ENCODE measurements around the gene SPATA7.
A peak's percentile ranks its signal among the peaks of the same experiment; 100 is the strongest.
"Not testable (repeated sequence)": the region's sequence is repeated elsewhere in the genome, so short reads cannot be mapped to it uniquely, and the experiment has no call there.

Gene SPATA7

GRCh38 chr14:88364710-88365413, 20.6 kb upstream of the SPATA7 start:
- Histone ChIP-seq H3K27me3 (ENCODE audit: control insufficient read depth in 1 of 2, insufficient read depth in 2 of 2, low read length in 2 of 2) (no peaks in the 10 kb centered on the region), H3K36me3 (ENCODE audit: insufficient read depth, low read length) (no peaks in the 10 kb centered on the region), H3K9ac (ENCODE audit: low read length) (no peak overlapping the region), H3K4me1 (ENCODE audit: insufficient read depth, low read length) (no peaks in the 10 kb centered on the region), H3K27ac (ENCODE audit: low read depth, low read length) (no peak overlapping the region), H3K9me3 (ENCODE audit: low read length) (no peaks in the 10 kb centered on the region), H3K4me3 (ENCODE audit: low read depth in 1 of 2, low read length in 2 of 2) (no peak overlapping the region)

- Histone ChIP-seq H3K9me3 (ENCODE audit: low read length) (no peaks in the 10 kb centered on the region), H3K36me3 (ENCODE audit: insufficient read depth, low read length) (no peaks in the 10 kb centered on the region), H3K27ac (ENCODE audit: low read depth, low read length) (no peak overlapping the region), H3K4me1 (ENCODE audit: insufficient read depth, low read length) (no peaks in the 10 kb centered on the region), H3K27me3 (ENCODE audit: control insufficient read depth in 1 of 2, insufficient read depth in 2 of 2, low read length in 2 of 2) (no peaks in the 10 kb centered on the region), H3K4me3 (ENCODE audit: low read depth in 1 of 2, low read length in 2 of 2) (no peak overlapping the region), H3K9ac (ENCODE audit: low read length) (no peak overlapping the region)
These were observed 16.0 kb upstream of the SPATA7 start for GRCh38 chr14:88369496-88369895.

- no peak overlapping the region for H3K9ac ChIP-seq (ENCODE audit: low read length)
- H3K9me3 ChIP-seq (ENCODE audit: low read length) = no peaks in the 10 kb centered on the region
- H3K36me3 ChIP-seq (ENCODE audit: insufficient read depth, low read length) = no peaks in the 10 kb centered on the region
- H3K4me1 ChIP-seq (ENCODE audit: insufficient read depth, low read length) = peaks cover 5% of the 10 kb centered on the region
- H3K27me3 ChIP-seq (ENCODE audit: control insufficient read depth in 1 of 2, insufficient read depth in 2 of 2, low read length in 2 of 2) = no peaks in the 10 kb centered on the region
- H3K4me3 ChIP-seq (ENCODE audit: low read depth in 1 of 2, low read length in 2 of 2) = no peak overlapping the region
- no peak overlapping the region for H3K27ac ChIP-seq (ENCODE audit: low read depth, low read length)
These were observed 5.6 kb upstream of the SPATA7 start for GRCh38 chr14:88379706-88380343.

GRCh38 chr14:88380405-88380804, 5.1 kb upstream of the SPATA7 start:
- Histone ChIP-seq H3K36me3 (ENCODE audit: insufficient read depth, low read length) (no peaks in the 10 kb centered on the region), H3K9ac (ENCODE audit: low read length) (no peak overlapping the region)

GRCh38 chr14:88381634-88382033, 3.8 kb upstream of the SPATA7 start:
- not testable (repeated sequence) for H3K36me3 ChIP-seq (ENCODE audit: insufficient read depth, low read length); H3K9me3 ChIP-seq (ENCODE audit: low read length); H3K4me3 ChIP-seq (ENCODE audit: low read depth in 1 of 2, low read length in 2 of 2); H3K9ac ChIP-seq (ENCODE audit: low read length); H3K27ac ChIP-seq (ENCODE audit: low read depth, low read length); H3K27me3 ChIP-seq (ENCODE audit: control insufficient read depth in 1 of 2, insufficient read depth in 2 of 2, low read length in 2 of 2)
- peaks cover 12% of the 10 kb centered on the region for H3K4me1 ChIP-seq (ENCODE audit: insufficient read depth, low read length)

More at GRCh38 chr14:88380405-88380804, 5.1 kb upstream of the SPATA7 start:
- no peaks in the 10 kb centered on the region for H3K9me3 ChIP-seq (ENCODE audit: low read length)
- no peak overlapping the region for H3K27ac ChIP-seq (ENCODE audit: low read depth, low read length)
- H3K4me3 ChIP-seq (ENCODE audit: low read depth in 1 of 2, low read length in 2 of 2) = no peak overlapping the region
- H3K4me1 ChIP-seq (ENCODE audit: insufficient read depth, low read length) = peaks cover 6% of the 10 kb centered on the region
- no peaks in the 10 kb centered on the region for H3K27me3 ChIP-seq (ENCODE audit: control insufficient read depth in 1 of 2, insufficient read depth in 2 of 2, low read length in 2 of 2)

- Histone ChIP-seq H3K4me1 (ENCODE audit: insufficient read depth, low read length) (peaks cover 16% of the 10 kb centered on the region), H3K27ac (ENCODE audit: low read depth, low read length) (peak overlapping the region; percentile 61), H3K27me3 (ENCODE audit: control insufficient read depth in 1 of 2, insufficient read depth in 2 of 2, low read length in 2 of 2) (no peaks in the 10 kb centered on the region), H3K36me3 (ENCODE audit: insufficient read depth, low read length) (no peaks in the 10 kb centered on the region), H3K9ac (ENCODE audit: low read length) (peak overlapping the region; percentile 86), H3K4me3 (ENCODE audit: low read depth in 1 of 2, low read length in 2 of 2) (peak overlapping the region; percentile 82 to 97), H3K9me3 (ENCODE audit: low read length) (no peaks in the 10 kb centered on the region)
These were observed 739 bp upstream of the SPATA7 start for GRCh38 chr14:88384718-88385117.

GRCh38 chr14:88386256-88386794, 868 bp downstream of the SPATA7 start:
- H3K27me3 ChIP-seq (ENCODE audit: control insufficient read depth in 1 of 2, insufficient read depth in 2 of 2, low read length in 2 of 2) = no peaks in the 10 kb centered on the region
- no peaks in the 10 kb centered on the region for H3K9me3 ChIP-seq (ENCODE audit: low read length)
- H3K4me3 ChIP-seq (ENCODE audit: low read depth in 1 of 2, low read length in 2 of 2) = peak overlapping the region; percentile 82 to 97
- H3K27ac ChIP-seq (ENCODE audit: low read depth, low read length) = peak overlapping the region; percentile 61
- peaks cover 16% of the 10 kb centered on the region for H3K4me1 ChIP-seq (ENCODE audit: insufficient read depth, low read length)
- H3K36me3 ChIP-seq (ENCODE audit: insufficient read depth, low read length) = no peaks in the 10 kb centered on the region
- H3K9ac ChIP-seq (ENCODE audit: low read length) = peak overlapping the region; percentile 86

- no peaks in the 10 kb centered on the region for H3K9me3 ChIP-seq (ENCODE audit: low read length)
- no peak overlapping the region for H3K9ac ChIP-seq (ENCODE audit: low read length)
- H3K27ac ChIP-seq (ENCODE audit: low read depth, low read length) = no peak overlapping the region
- H3K27me3 ChIP-seq (ENCODE audit: control insufficient read depth in 1 of 2, insufficient read depth in 2 of 2, low read length in 2 of 2) = no peaks in the 10 kb centered on the region
- no peak overlapping the region for H3K4me3 ChIP-seq (ENCODE audit: low read depth in 1 of 2, low read length in 2 of 2)
- H3K36me3 ChIP-seq (ENCODE audit: insufficient read depth, low read length) = no peaks in the 10 kb centered on the region
- peaks cover 16% of the 10 kb centered on the region for H3K4me1 ChIP-seq (ENCODE audit: insufficient read depth, low read length)
These were observed 3.4 kb downstream of the SPATA7 start for GRCh38 chr14:88388741-88389282.

GRCh38 chr14:88392609-88393008, 7.2 kb downstream of the SPATA7 start:
- H3K27me3 ChIP-seq (ENCODE audit: control insufficient read depth in 1 of 2, insufficient read depth in 2 of 2, low read length in 2 of 2) = no peaks in the 10 kb centered on the region
- H3K9ac ChIP-seq (ENCODE audit: low read length) = no peak overlapping the region
- no peak overlapping the region for H3K27ac ChIP-seq (ENCODE audit: low read depth, low read length)
- peaks cover 8% of the 10 kb centered on the region for H3K36me3 ChIP-seq (ENCODE audit: insufficient read depth, low read length)
- no peaks in the 10 kb centered on the region for H3K4me1 ChIP-seq (ENCODE audit: insufficient read depth, low read length)
- no peak overlapping the region for H3K4me3 ChIP-seq (ENCODE audit: low read depth in 1 of 2, low read length in 2 of 2)
- no peaks in the 10 kb centered on the region for H3K9me3 ChIP-seq (ENCODE audit: low read length)

- H3K36me3 ChIP-seq (ENCODE audit: insufficient read depth, low read length) = no peaks in the 10 kb centered on the region
These were observed 25.6 kb downstream of the SPATA7 start for GRCh38 chr14:88411039-88411438.

GRCh38 chr14:88417594-88417993, 32.1 kb downstream of the SPATA7 start:
- Histone ChIP-seq H3K9me3 (ENCODE audit: low read length) (no peaks in the 10 kb centered on the region), H3K4me3 (ENCODE audit: low read depth in 1 of 2, low read length in 2 of 2) (no peak overlapping the region), H3K27ac (ENCODE audit: low read depth, low read length) (no peak overlapping the region), H3K27me3 (ENCODE audit: control insufficient read depth in 1 of 2, insufficient read depth in 2 of 2, low read length in 2 of 2) (no peaks in the 10 kb centered on the region), H3K36me3 (ENCODE audit: insufficient read depth, low read length) (peaks cover 4% of the 10 kb centered on the region), H3K9ac (ENCODE audit: low read length) (no peak overlapping the region), H3K4me1 (ENCODE audit: insufficient read depth, low read length) (no peaks in the 10 kb centered on the region)

More at GRCh38 chr14:88411039-88411438, 25.6 kb downstream of the SPATA7 start:
- Histone ChIP-seq H3K4me1 (ENCODE audit: insufficient read depth, low read length) (no peaks in the 10 kb centered on the region), H3K9ac (ENCODE audit: low read length) (no peak overlapping the region), H3K4me3 (ENCODE audit: low read depth in 1 of 2, low read length in 2 of 2) (no peak overlapping the region), H3K9me3 (ENCODE audit: low read length) (no peaks in the 10 kb centered on the region), H3K27ac (ENCODE audit: low read depth, low read length) (no peak overlapping the region), H3K27me3 (ENCODE audit: control insufficient read depth in 1 of 2, insufficient read depth in 2 of 2, low read length in 2 of 2) (no peaks in the 10 kb centered on the region)

All from muscle layer of colon (tissue), 2 donors.